ENCODE data around the gene CYP46A1.

Gene CYP46A1

DNA sequence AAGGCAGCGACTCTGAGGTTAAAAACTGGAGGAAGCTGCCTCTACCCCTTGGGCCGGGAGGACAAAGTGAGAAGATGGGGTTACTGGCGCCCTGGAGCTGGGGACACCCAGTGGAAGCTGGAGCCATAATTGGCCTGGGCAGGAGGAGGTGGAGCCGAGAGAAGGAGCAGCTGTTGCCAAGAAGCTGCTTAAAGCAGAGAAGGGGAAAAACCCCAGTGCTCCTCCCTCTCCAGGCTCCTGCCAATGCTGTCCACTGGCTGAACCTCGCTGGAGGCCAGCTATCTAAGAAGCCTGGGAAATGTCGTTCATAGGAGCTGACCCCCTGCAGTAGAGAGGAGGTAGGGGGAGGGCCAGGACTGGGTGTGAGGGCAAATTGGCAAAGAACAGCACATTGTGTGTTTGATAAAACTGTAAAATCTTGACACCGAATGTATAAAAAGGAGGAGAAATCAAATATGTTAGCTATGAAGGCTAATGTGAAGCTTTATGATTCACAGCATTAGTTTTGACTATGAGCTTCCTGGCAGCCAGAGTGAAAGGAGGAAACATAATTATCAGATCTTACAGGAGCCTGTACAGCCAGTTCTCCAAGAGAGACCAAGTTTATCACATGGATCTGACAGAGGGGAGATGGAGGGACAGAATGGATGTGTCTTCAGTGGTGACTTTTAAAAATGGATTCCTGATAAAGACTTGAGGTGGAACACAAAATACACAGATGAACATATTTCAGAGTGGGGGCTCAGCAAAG is 29.7 kb upstream of the CYP46A1 start:
- Histone ChIP-seq H3K27me3 (replicated peaks; ENCODE audit: control insufficient read depth, insufficient read depth, low read length) (no peaks in the 10 kb centered on the region; the same call in none of the 2 replicates), H3K4me3 (replicated peaks; ENCODE audit: low read depth, low read length) (no peak overlapping the region), H3K36me3 (ENCODE audit: control insufficient read depth, insufficient read depth, low read length) (no peaks in the 10 kb centered on the region)
- TF ChIP-seq, protein P1, sequence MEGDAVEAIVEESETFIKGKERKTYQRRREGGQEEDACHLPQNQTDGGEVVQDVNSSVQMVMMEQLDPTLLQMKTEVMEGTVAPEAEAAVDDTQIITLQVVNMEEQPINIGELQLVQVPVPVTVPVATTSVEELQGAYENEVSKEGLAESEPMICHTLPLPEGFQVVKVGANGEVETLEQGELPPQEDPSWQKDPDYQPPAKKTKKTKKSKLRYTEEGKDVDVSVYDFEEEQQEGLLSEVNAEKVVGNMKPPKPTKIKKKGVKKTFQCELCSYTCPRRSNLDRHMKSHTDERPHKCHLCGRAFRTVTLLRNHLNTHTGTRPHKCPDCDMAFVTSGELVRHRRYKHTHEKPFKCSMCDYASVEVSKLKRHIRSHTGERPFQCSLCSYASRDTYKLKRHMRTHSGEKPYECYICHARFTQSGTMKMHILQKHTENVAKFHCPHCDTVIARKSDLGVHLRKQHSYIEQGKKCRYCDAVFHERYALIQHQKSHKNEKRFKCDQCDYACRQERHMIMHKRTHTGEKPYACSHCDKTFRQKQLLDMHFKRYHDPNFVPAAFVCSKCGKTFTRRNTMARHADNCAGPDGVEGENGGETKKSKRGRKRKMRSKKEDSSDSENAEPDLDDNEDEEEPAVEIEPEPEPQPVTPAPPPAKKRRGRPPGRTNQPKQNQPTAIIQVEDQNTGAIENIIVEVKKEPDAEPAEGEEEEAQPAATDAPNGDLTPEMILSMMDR (IDR thresholded peaks at IDR 0.05; ENCODE audit: insufficient read depth, low read length, poor library complexity, severe bottlenecking): no peak
- no peak for DNase-seq (ENCODE audit: extremely low read depth, insufficient read length)

DNA sequence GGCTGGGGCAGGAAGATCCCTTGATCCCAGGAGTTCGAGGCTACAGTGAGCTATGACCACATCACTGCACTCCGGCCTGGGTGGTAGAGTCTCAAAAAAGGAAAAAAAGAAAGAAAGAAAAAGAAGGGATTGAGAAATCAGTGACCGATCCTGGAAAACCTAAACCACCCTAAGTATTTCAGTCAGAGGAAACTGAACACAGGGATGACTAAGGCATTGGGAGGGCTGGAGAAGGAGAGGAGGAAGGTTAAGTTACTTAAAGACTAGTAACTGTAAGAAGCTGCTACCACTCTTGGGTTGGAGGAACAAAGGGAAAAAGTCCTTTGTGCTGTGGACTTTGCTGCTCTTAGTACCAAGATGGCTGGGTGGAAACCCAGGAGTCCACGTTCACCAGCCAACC is 28.6 kb upstream of the CYP46A1 start:
- H3K36me3 ChIP-seq (ENCODE audit: control insufficient read depth, insufficient read depth, low read length): no peaks in the 10 kb centered on the region
- DNase-seq (ENCODE audit: extremely low read depth, insufficient read length): no peak
- TF ChIP-seq, protein P1 (IDR thresholded peaks at IDR 0.05; ENCODE audit: insufficient read depth, low read length, poor library complexity, severe bottlenecking): no peak
- no peaks in the 10 kb centered on the region; the same call in none of the 2 replicates for H3K27me3 ChIP-seq (replicated peaks; ENCODE audit: control insufficient read depth, insufficient read depth, low read length)
- H3K4me3 ChIP-seq (replicated peaks; ENCODE audit: low read depth, low read length): no peak overlapping the region

DNA sequence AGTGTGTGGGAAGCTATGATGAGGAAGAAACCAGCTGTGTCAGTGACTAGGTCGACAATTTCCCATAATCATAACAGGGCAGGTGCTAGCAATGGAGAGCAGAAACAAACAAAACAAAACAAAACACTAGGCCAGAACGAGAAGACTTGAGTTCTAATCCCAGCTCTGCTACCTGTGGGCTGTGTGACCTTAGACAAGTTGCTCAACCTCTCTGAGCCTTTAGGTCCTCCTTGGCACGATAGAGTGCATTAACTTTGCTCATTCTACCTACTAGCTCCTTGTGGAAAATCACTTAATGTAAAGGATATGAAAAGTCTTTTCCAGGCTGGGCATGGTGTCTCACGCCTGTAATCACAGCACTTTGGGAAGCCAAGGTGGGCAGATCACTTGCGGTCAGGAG is 27.9 kb upstream of the CYP46A1 start:
- Histone ChIP-seq H3K27me3 (replicated peaks; ENCODE audit: control insufficient read depth, insufficient read depth, low read length) (no peaks in the 10 kb centered on the region; the same call in none of the 2 replicates), H3K36me3 (ENCODE audit: control insufficient read depth, insufficient read depth, low read length) (no peaks in the 10 kb centered on the region), H3K4me3 (replicated peaks; ENCODE audit: low read depth, low read length) (no peak overlapping the region)
- no peak for DNase-seq (ENCODE audit: extremely low read depth, insufficient read length)
- TF ChIP-seq, protein P1 (IDR thresholded peaks at IDR 0.05; ENCODE audit: insufficient read depth, low read length, poor library complexity, severe bottlenecking): no peak

DNA sequence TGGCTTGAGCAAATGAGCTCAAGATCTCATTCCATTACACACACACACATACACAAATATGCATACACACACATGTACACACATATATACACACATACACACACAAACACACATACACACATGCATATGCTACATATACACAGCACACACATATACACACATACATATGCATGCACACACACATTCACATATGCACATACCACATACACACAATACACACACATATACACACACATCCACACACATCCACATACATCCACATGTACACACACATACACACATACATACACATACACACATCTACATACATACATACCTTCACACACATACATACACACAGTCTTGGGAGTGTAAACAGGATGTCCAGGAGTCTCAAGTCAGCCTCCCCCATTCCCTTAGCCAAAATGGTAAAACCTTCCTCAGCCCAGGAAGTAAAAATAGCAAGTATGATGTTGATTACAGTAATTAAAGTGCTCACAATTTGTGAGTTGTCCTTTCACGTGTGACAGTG is 26.4 kb upstream of the CYP46A1 start:
- TF ChIP-seq, protein P1 (IDR thresholded peaks at IDR 0.05; ENCODE audit: insufficient read depth, low read length, poor library complexity, severe bottlenecking): no peak
- H3K27me3 ChIP-seq (replicated peaks; ENCODE audit: control insufficient read depth, insufficient read depth, low read length): peaks cover 2% of the 10 kb centered on the region; the same call in 1 of the 2 replicates
- H3K36me3 ChIP-seq (ENCODE audit: control insufficient read depth, insufficient read depth, low read length): no peaks in the 10 kb centered on the region
- no peak for DNase-seq (ENCODE audit: extremely low read depth, insufficient read length)
- H3K4me3 ChIP-seq (replicated peaks; ENCODE audit: low read depth, low read length): no peak overlapping the region

DNA sequence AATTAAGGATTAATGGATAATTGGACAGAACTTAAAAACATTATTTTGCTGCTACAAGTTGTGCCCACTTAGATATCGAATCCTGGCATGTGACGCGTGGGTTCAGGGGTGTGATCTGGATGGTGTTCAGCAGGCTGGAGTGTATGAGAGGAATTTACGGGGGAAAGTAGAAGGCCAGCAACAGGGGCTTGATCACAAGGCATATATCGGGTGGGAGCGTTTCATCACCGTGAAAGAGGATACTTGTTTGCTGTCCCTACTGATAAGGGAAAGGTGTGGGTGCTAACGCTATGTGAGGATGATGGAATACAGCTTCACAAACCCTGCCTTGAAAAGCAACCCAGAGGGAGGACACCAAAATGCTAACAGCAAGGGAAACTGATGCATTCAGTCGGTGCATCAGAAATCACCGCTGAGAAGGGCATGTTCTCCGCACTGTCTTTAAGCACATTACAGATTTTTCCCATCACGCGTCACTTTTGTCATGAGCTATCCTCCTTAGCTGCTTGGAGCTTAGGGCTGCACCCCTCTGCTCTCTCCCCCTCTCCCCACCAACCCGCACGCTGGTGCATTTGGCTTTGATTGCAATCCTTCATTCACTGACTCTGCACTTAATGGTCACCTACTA is 25.8 kb upstream of the CYP46A1 start:
- no peak overlapping the region for H3K4me3 ChIP-seq (replicated peaks; ENCODE audit: low read depth, low read length)
- DNase-seq (ENCODE audit: extremely low read depth, insufficient read length): no peak
- TF ChIP-seq, protein P1 (IDR thresholded peaks at IDR 0.05; ENCODE audit: insufficient read depth, low read length, poor library complexity, severe bottlenecking): no peak
- no peaks in the 10 kb centered on the region for H3K36me3 ChIP-seq (ENCODE audit: control insufficient read depth, insufficient read depth, low read length)
- peaks cover 2% of the 10 kb centered on the region; the same call in 1 of the 2 replicates for H3K27me3 ChIP-seq (replicated peaks; ENCODE audit: control insufficient read depth, insufficient read depth, low read length)

Data from GM06990 (cell line).